OCI-LY7 (cell line): ENCODE data around the gene SNX7. TPM values are rescaled to one million over a fixed set of nuclear protein-coding genes. Genes with fewer than 3 reads are reported as not detected.

ENCODE experiments used
- BruUV-seq: library from RNA; stranded (reverse); fragments of 400-500 nt; replicated peaks from 2 replicates; lab custom pipeline; 2021; lab: Mats Ljungman, UMichigan
- CTCF ChIA-PET: fragments of 300-600 bp; sonication (Branson Sonifier 250); formaldehyde crosslinking; loops from one replicate; lab custom pipeline; 2022; ENCODE audit warnings: antibody characterized with exemption; ENCODE audit not compliant: unreplicated experiment; lab: Charles Lee
- POLR2A ChIA-PET: fragments of 300-600 bp; sonication (Branson Sonifier 250); formaldehyde crosslinking; loops from one replicate; lab custom pipeline; 2022; ENCODE audit warnings: antibody characterized with exemption; lab: Charles Lee
- DNase-seq: peaks from one replicate; pipeline ENCODE4 v3.0.0-alpha.2; 2015; ENCODE audit warnings: low spot score
- H2AFZ ChIP-seq: fragments of 200-600 bp; sonication (generic), shearing (Covaris generic); 2 replicates; pipeline ENCODE4 v1.6.1; 2014; ENCODE audit warnings: mild to moderate bottlenecking, antibody characterized with exemption, low read length, moderate library complexity
- H3K27ac ChIP-seq: fragments of 200-600 bp; sonication (generic); 2 replicates; pipeline ENCODE4 v1.5.1; 2014; ENCODE audit warnings: mixed run types, low read depth, mild to moderate bottlenecking, moderate library complexity, low read length, inconsistent platforms; ENCODE audit not compliant: poor library complexity, severe bottlenecking
- H3K36me3 ChIP-seq: fragments of 200-600 bp; sonication (generic); 2 replicates; pipeline ENCODE4 v1.6.1; 2014; ENCODE audit warnings: mild to moderate bottlenecking, antibody characterized with exemption, low read length, moderate library complexity, mixed read lengths; ENCODE audit not compliant: insufficient read depth
- H3K4me1 ChIP-seq: fragments of 200-600 bp; sonication (generic); 2 replicates; pipeline ENCODE4 v1.5.1; 2014; ENCODE audit warnings: mild to moderate bottlenecking, low read length; ENCODE audit not compliant: insufficient read depth, poor library complexity, severe bottlenecking
- H3K4me2 ChIP-seq: fragments of 200-600 bp; sonication (generic); 2 replicates; pipeline ENCODE4 v1.6.1; 2014; ENCODE audit warnings: mild to moderate bottlenecking, low read length
- H3K4me3 ChIP-seq: fragments of 200-600 bp; sonication (generic); 2 replicates; pipeline ENCODE4 v1.5.1; 2014; ENCODE audit warnings: mild to moderate bottlenecking, low read depth, low read length; ENCODE audit not compliant: poor library complexity, severe bottlenecking
- H3K79me2 ChIP-seq: fragments of 200-600 bp; sonication (generic); 2 replicates; pipeline ENCODE4 v1.6.1; 2016; ENCODE audit warnings: low read depth, mild to moderate bottlenecking, low read length, moderate library complexity, mixed read lengths; ENCODE audit not compliant: insufficient read depth
- H3K9me2 ChIP-seq: fragments of 200-600 bp; sonication (generic); 2 replicates; pipeline ENCODE4 v1.6.1; 2016; ENCODE audit warnings: mild to moderate bottlenecking, low read length, mixed read lengths; ENCODE audit not compliant: insufficient read depth
- H3K9me3 ChIP-seq: fragments of 200-600 bp; sonication (generic); 2 replicates; pipeline ENCODE4 v1.6.1; 2014; ENCODE audit warnings: mild to moderate bottlenecking, mixed run types, low read length, mixed read lengths
- H4K20me1 ChIP-seq: fragments of 200-600 bp; sonication (generic); 2 replicates; pipeline ENCODE4 v1.6.1; 2014; ENCODE audit warnings: mild to moderate bottlenecking, antibody characterized with exemption, low read length, moderate library complexity, mixed read lengths; ENCODE audit not compliant: insufficient read depth
- EZH2phosphoT487 ChIP-seq: fragments of 200-600 bp; sonication (generic); IDR thresholded peaks from 2 replicates; pipeline ENCODE4 v1.6.1; 2018; ENCODE audit warnings: low read depth, borderline replicate concordance, mild to moderate bottlenecking, mixed run types, antibody characterized with exemption, low read length, moderate library complexity, mixed read lengths
- intact Hi-C: fragments of 100-400 bp; cut with micrococcal nuclease; formaldehyde crosslinking; loops from one replicate; pipeline ENCODE4 v1.10.0; 2022; ENCODE audit not compliant: unreplicated experiment
- total RNA-seq, 2 experiments: library from RNA; depleted of rRNA in 1 of 2; stranded (reverse); fragments of >200 nt in 1 of 2; shearing (Covaris generic) in 1 of 2; gene quantifications; 2 replicates each; pipeline ENCODE4 v1.2.3, GENCODE V29; 2014 to 2022
- TF ChIP-seq, protein P1 (sequence below): fragments of 200-600 bp; sonication (generic); conservative IDR thresholded peaks from 2 replicates; pipeline ENCODE4 v1.5.1; 2014; ENCODE audit warnings: mild to moderate bottlenecking, antibody characterized with exemption, low read length, moderate library complexity, mixed read lengths

Gene SNX7
- total RNA-seq, 2 experiments from 2014 or later: not detected

DNA sequence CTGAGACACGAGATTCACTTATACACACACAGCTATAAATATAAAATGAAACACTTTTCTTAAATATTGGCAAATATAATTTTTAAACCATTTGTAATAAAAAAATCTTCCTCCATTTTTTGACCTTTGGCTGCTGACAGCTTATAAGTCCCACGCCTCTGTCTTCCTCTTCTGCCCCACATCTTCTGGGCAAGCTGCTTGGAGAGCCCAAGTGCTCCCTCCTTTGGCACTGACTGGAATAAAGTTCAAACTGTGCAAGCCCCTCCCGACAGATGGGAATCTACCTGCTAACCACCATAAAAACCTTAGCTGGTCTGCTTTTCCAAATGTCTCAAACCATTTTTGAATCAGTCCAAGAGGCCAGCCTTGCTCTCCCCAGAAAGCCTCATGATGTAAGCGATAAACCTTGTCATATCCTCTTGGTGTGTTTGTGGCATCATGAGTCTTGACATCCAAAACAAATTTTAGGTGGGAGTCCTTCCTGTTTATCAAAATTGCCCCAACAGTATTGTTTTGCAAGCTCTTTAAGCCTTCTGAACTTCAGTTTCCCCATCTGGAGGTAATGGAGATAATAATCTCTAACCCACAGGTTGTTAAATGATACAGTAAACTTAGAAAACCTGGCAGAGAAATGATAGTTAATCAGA is 99.8 kb downstream of the SNX7 start:
- Histone ChIP-seq H3K79me2 (no peaks in the 10 kb centered on the region), H3K9me3 (no peaks in the 10 kb centered on the region), H3K9me2 (no peaks in the 10 kb centered on the region), H3K36me3 (no peaks in the 10 kb centered on the region), H3K27ac (no peak overlapping the region), H3K4me1 (no peaks in the 10 kb centered on the region), H3K4me3 (no peak overlapping the region), H4K20me1 (no peaks in the 10 kb centered on the region), H2AFZ (no peak overlapping the region), H3K4me2 (no peak overlapping the region)
- intact Hi-C loops: no loop called here
- TF ChIP-seq, protein P1, sequence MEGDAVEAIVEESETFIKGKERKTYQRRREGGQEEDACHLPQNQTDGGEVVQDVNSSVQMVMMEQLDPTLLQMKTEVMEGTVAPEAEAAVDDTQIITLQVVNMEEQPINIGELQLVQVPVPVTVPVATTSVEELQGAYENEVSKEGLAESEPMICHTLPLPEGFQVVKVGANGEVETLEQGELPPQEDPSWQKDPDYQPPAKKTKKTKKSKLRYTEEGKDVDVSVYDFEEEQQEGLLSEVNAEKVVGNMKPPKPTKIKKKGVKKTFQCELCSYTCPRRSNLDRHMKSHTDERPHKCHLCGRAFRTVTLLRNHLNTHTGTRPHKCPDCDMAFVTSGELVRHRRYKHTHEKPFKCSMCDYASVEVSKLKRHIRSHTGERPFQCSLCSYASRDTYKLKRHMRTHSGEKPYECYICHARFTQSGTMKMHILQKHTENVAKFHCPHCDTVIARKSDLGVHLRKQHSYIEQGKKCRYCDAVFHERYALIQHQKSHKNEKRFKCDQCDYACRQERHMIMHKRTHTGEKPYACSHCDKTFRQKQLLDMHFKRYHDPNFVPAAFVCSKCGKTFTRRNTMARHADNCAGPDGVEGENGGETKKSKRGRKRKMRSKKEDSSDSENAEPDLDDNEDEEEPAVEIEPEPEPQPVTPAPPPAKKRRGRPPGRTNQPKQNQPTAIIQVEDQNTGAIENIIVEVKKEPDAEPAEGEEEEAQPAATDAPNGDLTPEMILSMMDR: peak; percentile 26; the same call in 1 of the 2 replicates
- TF ChIP-seq EZH2phosphoT487: no peak
- peak; percentile 2 for DNase-seq
- no TSS peak for BruUV-seq
- CTCF ChIA-PET: no interaction called here
- POLR2A ChIA-PET: no interaction called here

DNA sequence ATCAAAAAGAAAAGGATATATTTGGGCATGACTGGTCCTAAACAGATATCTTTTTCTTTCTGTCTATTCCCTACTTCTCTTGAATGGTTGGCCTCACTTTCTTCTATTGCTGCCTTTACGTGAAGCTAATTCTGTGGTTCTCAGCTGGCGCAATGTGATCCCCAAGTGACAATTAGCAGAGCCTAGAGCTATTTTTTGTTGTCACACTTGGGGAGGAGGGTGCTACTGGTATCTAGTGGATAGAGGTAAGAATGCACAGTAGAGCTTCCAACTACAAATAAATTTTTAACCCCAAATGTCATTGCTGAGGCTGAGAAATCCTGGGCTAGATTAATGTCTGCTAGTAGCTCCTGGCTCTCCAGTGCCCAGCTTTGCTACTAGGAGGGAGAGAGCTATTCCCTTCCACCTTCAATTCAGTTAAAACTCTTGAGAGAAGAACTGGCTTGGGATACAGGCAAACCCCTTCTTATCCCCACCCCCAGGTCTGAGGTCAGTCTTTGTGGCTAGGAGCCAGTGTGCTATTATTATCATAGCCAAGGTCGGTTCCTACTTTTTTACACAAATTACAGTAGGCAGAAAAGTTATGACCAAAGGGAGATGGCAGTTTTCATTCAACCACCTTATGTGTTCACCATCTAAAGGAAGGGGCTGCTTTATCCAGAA is 102.1 kb downstream of the SNX7 start:
- CTCF ChIA-PET: no interaction called here

More for the DNA sequence above, 102.1 kb downstream of the SNX7 start:
- Histone ChIP-seq H3K9me3 (no peaks in the 10 kb centered on the region), H3K79me2 (no peaks in the 10 kb centered on the region), H2AFZ (no peak overlapping the region), H3K9me2 (no peaks in the 10 kb centered on the region), H3K27ac (no peak overlapping the region), H3K4me1 (no peaks in the 10 kb centered on the region), H4K20me1 (no peaks in the 10 kb centered on the region), H3K36me3 (no peaks in the 10 kb centered on the region), H3K4me2 (no peak overlapping the region), H3K4me3 (no peak overlapping the region)
- no peak for DNase-seq
- intact Hi-C loops: no loop called here
- no TSS peak for BruUV-seq
- POLR2A ChIA-PET: interaction anchor here (0.5 to 0.6 kb wide), 2 partner anchors 33 to 216 kb away, joined by 3 read pairs; no protein-coding TSS in a partner anchor
- TF ChIP-seq, protein P1: no peak
- no peak for TF ChIP-seq EZH2phosphoT487
